ENCODE data around the gene TOX3.
A peak's percentile ranks its signal among the peaks of the same experiment; 100 is the strongest.

The TOX3 gene

GRCh38 chr16:52561910-52562741 is 15.2 kb upstream of the TOX3 start:
- Histone ChIP-seq H3K9me3 (ENCODE audit: control insufficient read depth, insufficient read depth, low read depth, low read length) (no peaks in the 10 kb centered on the region), H3K27me3 (ENCODE audit: control insufficient read depth, insufficient read depth, low read length) (no peaks in the 10 kb centered on the region), H3K4me3 (ENCODE audit: low read depth, low read length) (no peak overlapping the region), H3K9ac (ENCODE audit: low read length) (no peak overlapping the region), H3K36me3 (ENCODE audit: control insufficient read depth, insufficient read depth, low read length) (no peaks in the 10 kb centered on the region), H3K27ac (ENCODE audit: low read depth, low read length) (no peak overlapping the region), H3K4me1 (ENCODE audit: control insufficient read depth, insufficient read depth, low read length) (peaks cover 20% of the 10 kb centered on the region)

- peaks cover 14% of the 10 kb centered on the region for H3K4me1 ChIP-seq (ENCODE audit: control insufficient read depth, insufficient read depth, low read length)
- H3K36me3 ChIP-seq (ENCODE audit: control insufficient read depth, insufficient read depth, low read length): no peaks in the 10 kb centered on the region
- H3K27me3 ChIP-seq (ENCODE audit: control insufficient read depth, insufficient read depth, low read length): no peaks in the 10 kb centered on the region
- H3K27ac ChIP-seq (ENCODE audit: low read depth, low read length): no peak overlapping the region
- H3K9ac ChIP-seq (ENCODE audit: low read length): no peak overlapping the region
- peaks cover 4% of the 10 kb centered on the region; the same call in 1 of the 2 replicates for H3K9me3 ChIP-seq (ENCODE audit: control insufficient read depth, insufficient read depth, low read depth, low read length)
- H3K4me3 ChIP-seq (ENCODE audit: low read depth, low read length): no peak overlapping the region
These were observed 11.5 kb upstream of the TOX3 start for GRCh38 chr16:52558448-52558847.

- H3K27ac ChIP-seq (ENCODE audit: low read depth, low read length): no peak overlapping the region
These were observed 10.3 kb upstream of the TOX3 start for GRCh38 chr16:52557236-52557635.

GRCh38 chr16:52556083-52556482 is 9.1 kb upstream of the TOX3 start:
- H3K9me3 ChIP-seq (ENCODE audit: control insufficient read depth, insufficient read depth, low read depth, low read length): peaks cover 4% of the 10 kb centered on the region; the same call in 1 of the 2 replicates
- H3K4me3 ChIP-seq (ENCODE audit: low read depth, low read length): no peak overlapping the region
- no peaks in the 10 kb centered on the region; the same call in none of the 2 replicates for H3K4me1 ChIP-seq (ENCODE audit: control insufficient read depth, insufficient read depth, low read length)
- H3K36me3 ChIP-seq (ENCODE audit: control insufficient read depth, insufficient read depth, low read length): no peaks in the 10 kb centered on the region
- H3K27me3 ChIP-seq (ENCODE audit: control insufficient read depth, insufficient read depth, low read length): peaks cover 16% of the 10 kb centered on the region
- H3K27ac ChIP-seq (ENCODE audit: low read depth, low read length): no peak overlapping the region
- no peak overlapping the region for H3K9ac ChIP-seq (ENCODE audit: low read length)

More at GRCh38 chr16:52557236-52557635, 10.3 kb upstream of the TOX3 start:
- peaks cover 4% of the 10 kb centered on the region; the same call in 1 of the 2 replicates for H3K9me3 ChIP-seq (ENCODE audit: control insufficient read depth, insufficient read depth, low read depth, low read length)
- peaks cover 10% of the 10 kb centered on the region for H3K4me1 ChIP-seq (ENCODE audit: control insufficient read depth, insufficient read depth, low read length)
- no peak overlapping the region for H3K9ac ChIP-seq (ENCODE audit: low read length)
- H3K4me3 ChIP-seq (ENCODE audit: low read depth, low read length): no peak overlapping the region
- H3K27me3 ChIP-seq (ENCODE audit: control insufficient read depth, insufficient read depth, low read length): peaks cover 5% of the 10 kb centered on the region; the same call in 1 of the 2 replicates
- no peaks in the 10 kb centered on the region for H3K36me3 ChIP-seq (ENCODE audit: control insufficient read depth, insufficient read depth, low read length)

GRCh38 chr16:52555572-52555971 is 8.6 kb upstream of the TOX3 start:
- peaks cover 4% of the 10 kb centered on the region; the same call in 1 of the 2 replicates for H3K9me3 ChIP-seq (ENCODE audit: control insufficient read depth, insufficient read depth, low read depth, low read length)
- no peak overlapping the region for H3K9ac ChIP-seq (ENCODE audit: low read length)
- H3K27ac ChIP-seq (ENCODE audit: low read depth, low read length): no peak overlapping the region
- peaks cover 21% of the 10 kb centered on the region for H3K27me3 ChIP-seq (ENCODE audit: control insufficient read depth, insufficient read depth, low read length)
- no peaks in the 10 kb centered on the region for H3K36me3 ChIP-seq (ENCODE audit: control insufficient read depth, insufficient read depth, low read length)
- H3K4me1 ChIP-seq (ENCODE audit: control insufficient read depth, insufficient read depth, low read length): no peaks in the 10 kb centered on the region; the same call in none of the 2 replicates
- H3K4me3 ChIP-seq (ENCODE audit: low read depth, low read length): no peak overlapping the region

- H3K4me3 ChIP-seq (ENCODE audit: low read depth, low read length): no peak overlapping the region
- peaks cover 4% of the 10 kb centered on the region for H3K4me1 ChIP-seq (ENCODE audit: control insufficient read depth, insufficient read depth, low read length)
- H3K27me3 ChIP-seq (ENCODE audit: control insufficient read depth, insufficient read depth, low read length): peaks cover 34% of the 10 kb centered on the region
- peaks cover 4% of the 10 kb centered on the region; the same call in 1 of the 2 replicates for H3K9me3 ChIP-seq (ENCODE audit: control insufficient read depth, insufficient read depth, low read depth, low read length)
- H3K27ac ChIP-seq (ENCODE audit: low read depth, low read length): no peak overlapping the region
- H3K9ac ChIP-seq (ENCODE audit: low read length): no peak overlapping the region
- no peaks in the 10 kb centered on the region for H3K36me3 ChIP-seq (ENCODE audit: control insufficient read depth, insufficient read depth, low read length)
These were observed 7.4 kb upstream of the TOX3 start for GRCh38 chr16:52554334-52554733.

GRCh38 chr16:52553322-52553721 is 6.4 kb upstream of the TOX3 start:
- Histone ChIP-seq H3K9me3 (ENCODE audit: control insufficient read depth, insufficient read depth, low read depth, low read length) (peaks cover 4% of the 10 kb centered on the region; the same call in 1 of the 2 replicates), H3K4me1 (ENCODE audit: control insufficient read depth, insufficient read depth, low read length) (peaks cover 9% of the 10 kb centered on the region)

GRCh38 chr16:52552643-52553042 is 5.7 kb upstream of the TOX3 start:
- Histone ChIP-seq H3K9me3 (ENCODE audit: control insufficient read depth, insufficient read depth, low read depth, low read length) (peaks cover 4% of the 10 kb centered on the region; the same call in 1 of the 2 replicates), H3K9ac (ENCODE audit: low read length) (no peak overlapping the region), H3K4me3 (ENCODE audit: low read depth, low read length) (no peak overlapping the region), H3K4me1 (ENCODE audit: control insufficient read depth, insufficient read depth, low read length) (peaks cover 15% of the 10 kb centered on the region), H3K27me3 (ENCODE audit: control insufficient read depth, insufficient read depth, low read length) (peaks cover 51% of the 10 kb centered on the region), H3K36me3 (ENCODE audit: control insufficient read depth, insufficient read depth, low read length) (no peaks in the 10 kb centered on the region), H3K27ac (ENCODE audit: low read depth, low read length) (no peak overlapping the region)

More at GRCh38 chr16:52553322-52553721, 6.4 kb upstream of the TOX3 start:
- Histone ChIP-seq H3K9ac (ENCODE audit: low read length) (no peak overlapping the region), H3K27me3 (ENCODE audit: control insufficient read depth, insufficient read depth, low read length) (peaks cover 44% of the 10 kb centered on the region), H3K4me3 (ENCODE audit: low read depth, low read length) (no peak overlapping the region), H3K36me3 (ENCODE audit: control insufficient read depth, insufficient read depth, low read length) (no peaks in the 10 kb centered on the region), H3K27ac (ENCODE audit: low read depth, low read length) (no peak overlapping the region)

- Histone ChIP-seq H3K4me1 (ENCODE audit: control insufficient read depth, insufficient read depth, low read length) (peaks cover 25% of the 10 kb centered on the region), H3K9ac (ENCODE audit: low read length) (no peak overlapping the region), H3K27me3 (ENCODE audit: control insufficient read depth, insufficient read depth, low read length) (peaks cover 73% of the 10 kb centered on the region), H3K9me3 (ENCODE audit: control insufficient read depth, insufficient read depth, low read depth, low read length) (no peaks in the 10 kb centered on the region), H3K36me3 (ENCODE audit: control insufficient read depth, insufficient read depth, low read length) (no peaks in the 10 kb centered on the region), H3K4me3 (ENCODE audit: low read depth, low read length) (no peak overlapping the region), H3K27ac (ENCODE audit: low read depth, low read length) (no peak overlapping the region)
These were observed 2.2 kb upstream of the TOX3 start for GRCh38 chr16:52549011-52549692.

- no peak overlapping the region for H3K9ac ChIP-seq (ENCODE audit: low read length)
- H3K36me3 ChIP-seq (ENCODE audit: control insufficient read depth, insufficient read depth, low read length): no peaks in the 10 kb centered on the region
- H3K27ac ChIP-seq (ENCODE audit: low read depth, low read length): no peak overlapping the region
- peaks cover 80% of the 10 kb centered on the region for H3K27me3 ChIP-seq (ENCODE audit: control insufficient read depth, insufficient read depth, low read length)
- H3K4me1 ChIP-seq (ENCODE audit: control insufficient read depth, insufficient read depth, low read length): peaks cover 29% of the 10 kb centered on the region
- peak overlapping the region; percentile 71 for H3K4me3 ChIP-seq (ENCODE audit: low read depth, low read length)
- H3K9me3 ChIP-seq (ENCODE audit: control insufficient read depth, insufficient read depth, low read depth, low read length): no peaks in the 10 kb centered on the region
These were observed 1.5 kb upstream of the TOX3 start for GRCh38 chr16:52548261-52549010.

Data from HUES6 (cell line).